WTC11 (cell line): ENCODE results near the gene PI4K2B. TPM values are rescaled to one million over a fixed set of nuclear protein-coding genes. Genes with fewer than 3 reads are reported as not detected.

Experiments used
- ATAC-seq: fragments of 200-7000 bp; cut with Tn5 transposase; 2 replicates; pipeline ENCODE4 v1.10.0; 2021; ENCODE audit warnings: mild to moderate bottlenecking, moderate library complexity
- CTCF ChIA-PET: fragments of 300-600 bp; sonication (Branson Sonifier 250); formaldehyde crosslinking; loops from one replicate; lab custom pipeline; 2021; ENCODE audit warnings: antibody characterized with exemption; lab: Charles Lee
- POLR2A ChIA-PET: fragments of 350-600 bp; sonication (Branson Sonifier 250); formaldehyde crosslinking; loops from one replicate; lab custom pipeline; 2021; ENCODE audit warnings: antibody characterized with exemption; lab: Charles Lee
- DNase-seq: peaks from one replicate; pipeline ENCODE4 v3.0.0; 2021; ENCODE audit warnings: low spot score
- H3K27ac Mint-ChIP-seq: 2 replicates; pipeline ENCODE4 v1.8.0; 2021; ENCODE audit warnings: mixed read lengths
- H3K27me3 Mint-ChIP-seq: 2 replicates; pipeline ENCODE4 v1.8.0; 2021; ENCODE audit warnings: low read depth, mild to moderate bottlenecking, moderate library complexity, mixed read lengths
- H3K36me3 Mint-ChIP-seq: 2 replicates; pipeline ENCODE4 v1.8.0; 2021; ENCODE audit warnings: mixed read lengths
- H3K4me1 Mint-ChIP-seq: 2 replicates; pipeline ENCODE4 v1.8.0; 2022; ENCODE audit warnings: mixed read lengths
- H3K4me3 Mint-ChIP-seq: 2 replicates; pipeline ENCODE4 v1.8.0; 2021; ENCODE audit warnings: mild to moderate bottlenecking, moderate library complexity, mixed read lengths
- H3K9me3 Mint-ChIP-seq: 2 replicates; pipeline ENCODE4 v1.8.0; 2021; ENCODE audit warnings: mixed read lengths
- FOXK1 ChIP-seq: sonication (generic); formaldehyde crosslinking; IDR thresholded peaks from 2 replicates; pipeline ENCODE4 v1.8.0; 2022; ENCODE audit warnings: mild to moderate bottlenecking, moderate library complexity, missing genetic modification reagents
- GTF2I ChIP-seq: fragments of 250-450 bp; sonication (Bioruptor Pico); conservative IDR thresholded peaks from 2 replicates; pipeline ENCODE4 v1.4.0; 2021; ENCODE audit warnings: mild to moderate bottlenecking
- MYBL2 ChIP-seq: sonication (generic); formaldehyde crosslinking; IDR thresholded peaks from 2 replicates; pipeline ENCODE4 v1.8.1; 2023; ENCODE audit warnings: mild to moderate bottlenecking, moderate library complexity, missing genetic modification reagents
- NR3C1 ChIP-seq: sonication (generic); formaldehyde crosslinking; conservative IDR thresholded peaks from 2 replicates; pipeline ENCODE4 v1.8.1; 2023; ENCODE audit warnings: low read depth, mild to moderate bottlenecking, missing genetic modification reagents
- OVOL2 ChIP-seq: fragments of 250-450 bp; sonication (Bioruptor Pico); IDR thresholded peaks from 2 replicates; pipeline ENCODE4 v1.9.0; 2021; ENCODE audit warnings: mild to moderate bottlenecking, borderline replicate concordance
- PRRX2 ChIP-seq: fragments of 250-450 bp; sonication (Bioruptor Pico); IDR thresholded peaks from 2 replicates; pipeline ENCODE4 v1.8.0; 2021; ENCODE audit warnings: mild to moderate bottlenecking
- RELA ChIP-seq: sonication (generic); formaldehyde crosslinking; IDR thresholded peaks from 2 replicates; pipeline ENCODE4 v1.8.1; 2022; ENCODE audit warnings: missing genetic modification reagents, mild to moderate bottlenecking, borderline replicate concordance
- SOX15 ChIP-seq: fragments of 250-450 bp; sonication (Bioruptor Pico); IDR thresholded peaks from 2 replicates; pipeline ENCODE4 v1.9.0; 2021; ENCODE audit warnings: mild to moderate bottlenecking
- SP1 ChIP-seq: sonication (generic); formaldehyde crosslinking; conservative IDR thresholded peaks from 2 replicates; pipeline ENCODE4 v1.8.1; 2022; ENCODE audit warnings: missing genetic modification reagents
- TCF7 ChIP-seq: sonication (generic); formaldehyde crosslinking; IDR thresholded peaks from 2 replicates; pipeline ENCODE4 v1.8.0; 2022; ENCODE audit warnings: mild to moderate bottlenecking, low read depth, missing genetic modification reagents, moderate library complexity
- ZNF263 ChIP-seq: sonication (generic); formaldehyde crosslinking; IDR thresholded peaks from 2 replicates; pipeline ENCODE4 v1.8.1; 2022; ENCODE audit warnings: low read depth, mild to moderate bottlenecking, moderate library complexity, missing genetic modification reagents
- ZNF671 ChIP-seq: fragments of 250-450 bp; sonication (Bioruptor Pico); IDR thresholded peaks from 2 replicates; pipeline ENCODE4 v1.8.0; 2021; ENCODE audit warnings: mild to moderate bottlenecking
- total RNA-seq: library from RNA; stranded (reverse); gene quantifications from 3 replicates; pipeline ENCODE4 v1.2.3, GENCODE V29; 2021
- TF ChIP-seq, protein P1 (sequence below): sonication (generic); formaldehyde crosslinking; IDR thresholded peaks from 2 replicates; pipeline ENCODE4 v1.8.1; 2023; ENCODE audit warnings: mild to moderate bottlenecking, missing genetic modification reagents
- TF ChIP-seq, protein P2 (sequence below): sonication (generic); formaldehyde crosslinking; IDR thresholded peaks from 2 replicates; pipeline ENCODE4 v1.8.1; 2023; ENCODE audit warnings: mild to moderate bottlenecking, missing genetic modification reagents, moderate library complexity
- TF ChIP-seq, protein P3 (sequence below): sonication (generic); formaldehyde crosslinking; IDR thresholded peaks from 2 replicates; pipeline ENCODE4 v1.8.0; 2022; ENCODE audit warnings: mild to moderate bottlenecking, missing genetic modification reagents
- TF ChIP-seq, protein P4 (sequence below): sonication (generic); formaldehyde crosslinking; IDR thresholded peaks from 2 replicates; pipeline ENCODE4 v1.8.0; 2022; ENCODE audit warnings: mild to moderate bottlenecking, missing genetic modification reagents
- TF ChIP-seq, protein P5 (sequence below): sonication (generic); formaldehyde crosslinking; conservative IDR thresholded peaks from 2 replicates; pipeline ENCODE4 v1.8.1; 2022; ENCODE audit warnings: mild to moderate bottlenecking, missing genetic modification reagents
- TF ChIP-seq, protein P6 (sequence below): sonication (generic); formaldehyde crosslinking; IDR thresholded peaks from 2 replicates; pipeline ENCODE4 v1.8.1; 2023; ENCODE audit warnings: mild to moderate bottlenecking, missing genetic modification reagents
- TF ChIP-seq, protein P7 (sequence below): fragments of 250-450 bp; sonication (Bioruptor Pico); IDR thresholded peaks from 2 replicates; pipeline ENCODE4 v1.8.0; 2021; ENCODE audit warnings: mild to moderate bottlenecking
- TF ChIP-seq, protein P8 (sequence below): sonication (generic); formaldehyde crosslinking; IDR thresholded peaks from 2 replicates; pipeline ENCODE4 v1.8.1; 2023; ENCODE audit warnings: mild to moderate bottlenecking, missing genetic modification reagents, moderate library complexity
- TF ChIP-seq, protein P9 (sequence below): sonication (generic); formaldehyde crosslinking; conservative IDR thresholded peaks from 2 replicates; pipeline ENCODE4 v1.8.1; 2023; ENCODE audit warnings: mild to moderate bottlenecking, low read depth, missing genetic modification reagents, moderate library complexity

The PI4K2B gene
- total RNA-seq, 1 experiment from 2014 or later, result 15.1 TPM

DNA sequence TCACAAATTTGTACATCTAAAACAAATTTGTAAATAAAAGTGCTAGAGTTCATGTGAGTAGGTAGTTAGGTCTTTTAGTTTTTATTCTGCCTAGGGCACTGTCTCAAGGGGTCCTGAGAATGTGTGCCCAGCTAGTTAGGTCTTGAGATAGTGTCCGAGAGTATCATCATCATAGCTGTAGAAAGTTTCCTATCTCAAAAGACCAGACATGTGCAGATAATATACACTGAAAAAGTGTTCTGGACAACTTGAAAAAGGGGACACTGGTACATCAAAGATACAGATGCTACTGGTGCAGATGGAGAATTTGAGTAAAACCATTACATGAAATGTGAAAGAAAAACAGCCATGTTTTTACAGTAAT, 77.0 kb downstream of the PI4K2B start:
- ChIA-PET POLR2A (no interaction called here), CTCF (no interaction called here)
- DNase-seq, result no peak
- peaks cover 11% of the 10 kb centered on the region; the same call in 1 of the 2 replicates for H3K4me1 Mint-ChIP-seq
- peaks cover 6% of the 10 kb centered on the region for H3K36me3 Mint-ChIP-seq
- ATAC-seq, result no peak
- no peaks in the 10 kb centered on the region for H3K27me3 Mint-ChIP-seq
- no peak for TF ChIP-seq OVOL2 (CRISPR knock-in tag)
- TF ChIP-seq, protein P1, sequence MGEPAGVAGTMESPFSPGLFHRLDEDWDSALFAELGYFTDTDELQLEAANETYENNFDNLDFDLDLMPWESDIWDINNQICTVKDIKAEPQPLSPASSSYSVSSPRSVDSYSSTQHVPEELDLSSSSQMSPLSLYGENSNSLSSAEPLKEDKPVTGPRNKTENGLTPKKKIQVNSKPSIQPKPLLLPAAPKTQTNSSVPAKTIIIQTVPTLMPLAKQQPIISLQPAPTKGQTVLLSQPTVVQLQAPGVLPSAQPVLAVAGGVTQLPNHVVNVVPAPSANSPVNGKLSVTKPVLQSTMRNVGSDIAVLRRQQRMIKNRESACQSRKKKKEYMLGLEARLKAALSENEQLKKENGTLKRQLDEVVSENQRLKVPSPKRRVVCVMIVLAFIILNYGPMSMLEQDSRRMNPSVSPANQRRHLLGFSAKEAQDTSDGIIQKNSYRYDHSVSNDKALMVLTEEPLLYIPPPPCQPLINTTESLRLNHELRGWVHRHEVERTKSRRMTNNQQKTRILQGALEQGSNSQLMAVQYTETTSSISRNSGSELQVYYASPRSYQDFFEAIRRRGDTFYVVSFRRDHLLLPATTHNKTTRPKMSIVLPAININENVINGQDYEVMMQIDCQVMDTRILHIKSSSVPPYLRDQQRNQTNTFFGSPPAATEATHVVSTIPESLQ (CRISPR knock-in tag), result no peak
- TF ChIP-seq, protein P2, sequence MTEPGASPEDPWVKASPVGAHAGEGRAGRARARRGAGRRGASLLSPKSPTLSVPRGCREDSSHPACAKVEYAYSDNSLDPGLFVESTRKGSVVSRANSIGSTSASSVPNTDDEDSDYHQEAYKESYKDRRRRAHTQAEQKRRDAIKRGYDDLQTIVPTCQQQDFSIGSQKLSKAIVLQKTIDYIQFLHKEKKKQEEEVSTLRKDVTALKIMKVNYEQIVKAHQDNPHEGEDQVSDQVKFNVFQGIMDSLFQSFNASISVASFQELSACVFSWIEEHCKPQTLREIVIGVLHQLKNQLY (CRISPR knock-in tag), result no peak
- TF ChIP-seq, protein P3, sequence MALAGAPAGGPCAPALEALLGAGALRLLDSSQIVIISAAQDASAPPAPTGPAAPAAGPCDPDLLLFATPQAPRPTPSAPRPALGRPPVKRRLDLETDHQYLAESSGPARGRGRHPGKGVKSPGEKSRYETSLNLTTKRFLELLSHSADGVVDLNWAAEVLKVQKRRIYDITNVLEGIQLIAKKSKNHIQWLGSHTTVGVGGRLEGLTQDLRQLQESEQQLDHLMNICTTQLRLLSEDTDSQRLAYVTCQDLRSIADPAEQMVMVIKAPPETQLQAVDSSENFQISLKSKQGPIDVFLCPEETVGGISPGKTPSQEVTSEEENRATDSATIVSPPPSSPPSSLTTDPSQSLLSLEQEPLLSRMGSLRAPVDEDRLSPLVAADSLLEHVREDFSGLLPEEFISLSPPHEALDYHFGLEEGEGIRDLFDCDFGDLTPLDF, result no peak
- TF ChIP-seq, protein P4, sequence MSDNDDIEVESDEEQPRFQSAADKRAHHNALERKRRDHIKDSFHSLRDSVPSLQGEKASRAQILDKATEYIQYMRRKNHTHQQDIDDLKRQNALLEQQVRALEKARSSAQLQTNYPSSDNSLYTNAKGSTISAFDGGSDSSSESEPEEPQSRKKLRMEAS (CRISPR knock-in tag), result no peak
- TF ChIP-seq, protein P5, sequence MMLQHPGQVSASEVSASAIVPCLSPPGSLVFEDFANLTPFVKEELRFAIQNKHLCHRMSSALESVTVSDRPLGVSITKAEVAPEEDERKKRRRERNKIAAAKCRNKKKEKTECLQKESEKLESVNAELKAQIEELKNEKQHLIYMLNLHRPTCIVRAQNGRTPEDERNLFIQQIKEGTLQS (CRISPR knock-in tag), result no peak
- TF ChIP-seq, all 79 proteins: peak for 0
- Mint-ChIP-seq H3K9me3 (no peaks in the 10 kb centered on the region; the same call in none of the 2 replicates), H3K27ac (no peak overlapping the region), H3K4me3 (no peak overlapping the region)

DNA sequence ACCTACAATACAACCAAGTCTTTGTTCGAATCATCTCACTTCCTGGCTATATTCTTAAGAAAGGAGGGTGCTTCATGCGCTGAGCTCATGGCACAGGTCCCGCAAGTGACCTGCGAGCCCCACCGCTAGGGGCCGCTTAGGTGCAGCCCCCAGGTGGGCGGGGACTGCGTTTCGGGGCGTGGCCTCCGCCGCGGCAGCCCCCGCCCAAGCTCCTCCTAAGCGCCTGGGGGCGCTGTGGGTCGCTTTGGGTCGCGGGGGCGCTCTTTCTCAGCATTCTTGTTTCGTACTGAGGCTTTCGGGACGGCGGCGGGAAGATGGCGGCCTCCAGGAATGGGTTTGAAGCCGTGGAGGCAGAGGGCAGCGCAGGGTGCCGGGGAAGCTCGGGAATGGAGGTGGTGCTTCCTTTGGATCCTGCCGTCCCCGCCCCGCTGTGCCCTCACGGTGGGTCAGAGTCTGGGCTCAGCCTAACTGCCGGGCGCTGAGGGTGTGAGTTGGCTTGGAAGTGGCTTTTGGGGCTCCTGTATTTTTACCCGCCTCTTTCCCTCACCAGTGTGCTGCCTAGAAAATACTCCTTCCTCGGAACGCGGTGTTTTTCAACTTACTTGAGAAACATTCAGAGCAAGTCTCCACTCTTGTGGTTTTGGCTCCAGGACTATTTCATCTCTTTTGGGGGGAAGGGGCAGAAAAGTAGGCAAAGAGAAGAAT, 78.8 kb downstream of the PI4K2B start, which contains the start of gene ZCCHC4:
TSS of gene ZCCHC4 (plus strand) at position 279 of the 705 bp plus-strand sequence. CDS start at position 315, 36 bp downstream.
- peak; percentile 81 for DNase-seq
- ChIA-PET POLR2A (interaction anchor here (0.5 to 2.2 kb wide), 8 partner anchors 32 to 842 kb away, joined by 3 to 4 read pairs (median 4); partner anchors contain the start of gene SEPSECS), CTCF (interaction anchor here (0.6 to 2.4 kb wide), 65 partner anchors 8 to 842 kb away, joined by 3 to 36 read pairs (median 4); partner anchors contain the start of genes ANAPC4, DHX15, PI4K2B and SEPSECS)
- Mint-ChIP-seq H3K27ac (peak within 1 kb of the TSS; percentile 99), H3K4me1 (peaks cover 11% of the 10 kb centered on the region; the same call in 1 of the 2 replicates), H3K36me3 (peaks cover 9% of the 10 kb centered on the region), H3K4me3 (peak within 1 kb of the TSS; percentile 99), H3K27me3 (no peaks in the 10 kb centered on the region), H3K9me3 (no peaks in the 10 kb centered on the region; the same call in none of the 2 replicates)
- peak; percentile 97 for ATAC-seq
- TF ChIP-seq, protein P6, sequence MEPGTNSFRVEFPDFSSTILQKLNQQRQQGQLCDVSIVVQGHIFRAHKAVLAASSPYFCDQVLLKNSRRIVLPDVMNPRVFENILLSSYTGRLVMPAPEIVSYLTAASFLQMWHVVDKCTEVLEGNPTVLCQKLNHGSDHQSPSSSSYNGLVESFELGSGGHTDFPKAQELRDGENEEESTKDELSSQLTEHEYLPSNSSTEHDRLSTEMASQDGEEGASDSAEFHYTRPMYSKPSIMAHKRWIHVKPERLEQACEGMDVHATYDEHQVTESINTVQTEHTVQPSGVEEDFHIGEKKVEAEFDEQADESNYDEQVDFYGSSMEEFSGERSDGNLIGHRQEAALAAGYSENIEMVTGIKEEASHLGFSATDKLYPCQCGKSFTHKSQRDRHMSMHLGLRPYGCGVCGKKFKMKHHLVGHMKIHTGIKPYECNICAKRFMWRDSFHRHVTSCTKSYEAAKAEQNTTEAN (CRISPR knock-in tag), result no peak
- no peak for TF ChIP-seq GTF2I (CRISPR knock-in tag)
- no peak for TF ChIP-seq NR3C1 (CRISPR knock-in tag)
- TF ChIP-seq ZNF263 (CRISPR knock-in tag), result no peak
- TF ChIP-seq, protein P5 (CRISPR knock-in tag), result no peak
- TF ChIP-seq RELA (CRISPR knock-in tag), result no peak
- peak; percentile 89 for TF ChIP-seq FOXK1
- TF ChIP-seq, protein P7, sequence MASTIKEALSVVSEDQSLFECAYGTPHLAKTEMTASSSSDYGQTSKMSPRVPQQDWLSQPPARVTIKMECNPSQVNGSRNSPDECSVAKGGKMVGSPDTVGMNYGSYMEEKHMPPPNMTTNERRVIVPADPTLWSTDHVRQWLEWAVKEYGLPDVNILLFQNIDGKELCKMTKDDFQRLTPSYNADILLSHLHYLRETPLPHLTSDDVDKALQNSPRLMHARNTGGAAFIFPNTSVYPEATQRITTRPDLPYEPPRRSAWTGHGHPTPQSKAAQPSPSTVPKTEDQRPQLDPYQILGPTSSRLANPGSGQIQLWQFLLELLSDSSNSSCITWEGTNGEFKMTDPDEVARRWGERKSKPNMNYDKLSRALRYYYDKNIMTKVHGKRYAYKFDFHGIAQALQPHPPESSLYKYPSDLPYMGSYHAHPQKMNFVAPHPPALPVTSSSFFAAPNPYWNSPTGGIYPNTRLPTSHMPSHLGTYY (CRISPR knock-in tag), result no peak
- TF ChIP-seq, protein P8, sequence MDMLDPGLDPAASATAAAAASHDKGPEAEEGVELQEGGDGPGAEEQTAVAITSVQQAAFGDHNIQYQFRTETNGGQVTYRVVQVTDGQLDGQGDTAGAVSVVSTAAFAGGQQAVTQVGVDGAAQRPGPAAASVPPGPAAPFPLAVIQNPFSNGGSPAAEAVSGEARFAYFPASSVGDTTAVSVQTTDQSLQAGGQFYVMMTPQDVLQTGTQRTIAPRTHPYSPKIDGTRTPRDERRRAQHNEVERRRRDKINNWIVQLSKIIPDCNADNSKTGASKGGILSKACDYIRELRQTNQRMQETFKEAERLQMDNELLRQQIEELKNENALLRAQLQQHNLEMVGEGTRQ, result peak; percentile 30; the same call in 1 of the 2 replicates
- peak; percentile 15; the same call in 1 of the 2 replicates for TF ChIP-seq PRRX2 (CRISPR knock-in tag)
- TF ChIP-seq SP1 (CRISPR knock-in tag), result peak; percentile 99
- no peak for TF ChIP-seq TCF7 (CRISPR knock-in tag)
- no peak for TF ChIP-seq SOX15
- no peak for TF ChIP-seq MYBL2 (CRISPR knock-in tag)
- TF ChIP-seq, protein P2 (CRISPR knock-in tag), result no peak
- TF ChIP-seq, protein P9, sequence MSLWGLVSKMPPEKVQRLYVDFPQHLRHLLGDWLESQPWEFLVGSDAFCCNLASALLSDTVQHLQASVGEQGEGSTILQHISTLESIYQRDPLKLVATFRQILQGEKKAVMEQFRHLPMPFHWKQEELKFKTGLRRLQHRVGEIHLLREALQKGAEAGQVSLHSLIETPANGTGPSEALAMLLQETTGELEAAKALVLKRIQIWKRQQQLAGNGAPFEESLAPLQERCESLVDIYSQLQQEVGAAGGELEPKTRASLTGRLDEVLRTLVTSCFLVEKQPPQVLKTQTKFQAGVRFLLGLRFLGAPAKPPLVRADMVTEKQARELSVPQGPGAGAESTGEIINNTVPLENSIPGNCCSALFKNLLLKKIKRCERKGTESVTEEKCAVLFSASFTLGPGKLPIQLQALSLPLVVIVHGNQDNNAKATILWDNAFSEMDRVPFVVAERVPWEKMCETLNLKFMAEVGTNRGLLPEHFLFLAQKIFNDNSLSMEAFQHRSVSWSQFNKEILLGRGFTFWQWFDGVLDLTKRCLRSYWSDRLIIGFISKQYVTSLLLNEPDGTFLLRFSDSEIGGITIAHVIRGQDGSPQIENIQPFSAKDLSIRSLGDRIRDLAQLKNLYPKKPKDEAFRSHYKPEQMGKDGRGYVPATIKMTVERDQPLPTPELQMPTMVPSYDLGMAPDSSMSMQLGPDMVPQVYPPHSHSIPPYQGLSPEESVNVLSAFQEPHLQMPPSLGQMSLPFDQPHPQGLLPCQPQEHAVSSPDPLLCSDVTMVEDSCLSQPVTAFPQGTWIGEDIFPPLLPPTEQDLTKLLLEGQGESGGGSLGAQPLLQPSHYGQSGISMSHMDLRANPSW (CRISPR knock-in tag), result no peak
- TF ChIP-seq ZNF671 (CRISPR knock-in tag), result no peak
